ENCODE results near the gene PAN3.

The PAN3 gene

DNA sequence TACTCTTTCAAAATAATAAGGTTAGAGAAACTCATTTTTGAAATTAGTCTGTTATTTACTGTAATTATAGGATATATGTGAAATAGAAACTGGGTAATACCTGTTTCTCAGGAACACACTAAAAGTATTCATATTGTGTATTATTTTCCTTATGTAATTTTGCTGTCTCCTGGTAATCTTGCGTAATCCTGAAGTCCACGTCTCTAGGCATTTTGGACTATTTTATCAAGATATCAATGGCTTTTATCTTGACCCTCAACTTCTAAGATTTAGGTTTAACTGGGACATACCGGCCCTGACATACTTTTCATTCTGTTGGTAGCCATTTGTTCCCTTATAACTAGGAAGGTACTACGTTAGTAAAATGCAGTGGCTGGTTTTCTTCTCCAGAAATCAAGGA is 80.3 kb downstream of the PAN3 start:
- ATAC-seq, result no peak
- TF ChIP-seq TCF4 (CRISPR knock-in tag; IDR thresholded peaks at IDR 0.05; ENCODE audit: borderline replicate concordance), result no peak
- no peak for TF ChIP-seq RARB (CRISPR knock-in tag; IDR thresholded peaks at IDR 0.05)
- TF ChIP-seq ZNF8 (CRISPR knock-in tag; IDR thresholded peaks at IDR 0.05), result no peak
- no peak for TF ChIP-seq GLIS3 (CRISPR knock-in tag; IDR thresholded peaks at IDR 0.05)
- TF ChIP-seq ZFP3 (CRISPR knock-in tag; IDR thresholded peaks at IDR 0.05), result no peak
- no peak for TF ChIP-seq ISL1 (CRISPR knock-in tag; IDR thresholded peaks at IDR 0.05)
- TF ChIP-seq, protein P1, sequence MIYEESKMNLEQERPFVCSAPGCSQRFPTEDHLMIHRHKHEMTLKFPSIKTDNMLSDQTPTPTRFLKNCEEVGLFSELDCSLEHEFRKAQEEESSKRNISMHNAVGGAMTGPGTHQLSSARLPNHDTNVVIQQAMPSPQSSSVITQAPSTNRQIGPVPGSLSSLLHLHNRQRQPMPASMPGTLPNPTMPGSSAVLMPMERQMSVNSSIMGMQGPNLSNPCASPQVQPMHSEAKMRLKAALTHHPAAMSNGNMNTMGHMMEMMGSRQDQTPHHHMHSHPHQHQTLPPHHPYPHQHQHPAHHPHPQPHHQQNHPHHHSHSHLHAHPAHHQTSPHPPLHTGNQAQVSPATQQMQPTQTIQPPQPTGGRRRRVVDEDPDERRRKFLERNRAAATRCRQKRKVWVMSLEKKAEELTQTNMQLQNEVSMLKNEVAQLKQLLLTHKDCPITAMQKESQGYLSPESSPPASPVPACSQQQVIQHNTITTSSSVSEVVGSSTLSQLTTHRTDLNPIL (CRISPR knock-in tag; IDR thresholded peaks at IDR 0.05; ENCODE audit: low read depth), result no peak
- TF ChIP-seq PPARA (CRISPR knock-in tag; IDR thresholded peaks at IDR 0.05; ENCODE audit: borderline replicate concordance), result no peak
- no peak for TF ChIP-seq TOX (CRISPR knock-in tag; IDR thresholded peaks at IDR 0.05; ENCODE audit: borderline replicate concordance)
- no peak for TF ChIP-seq ARNTL (CRISPR knock-in tag; IDR thresholded peaks at IDR 0.05; ENCODE audit: borderline replicate concordance, low read depth)
- TF ChIP-seq, protein P2, sequence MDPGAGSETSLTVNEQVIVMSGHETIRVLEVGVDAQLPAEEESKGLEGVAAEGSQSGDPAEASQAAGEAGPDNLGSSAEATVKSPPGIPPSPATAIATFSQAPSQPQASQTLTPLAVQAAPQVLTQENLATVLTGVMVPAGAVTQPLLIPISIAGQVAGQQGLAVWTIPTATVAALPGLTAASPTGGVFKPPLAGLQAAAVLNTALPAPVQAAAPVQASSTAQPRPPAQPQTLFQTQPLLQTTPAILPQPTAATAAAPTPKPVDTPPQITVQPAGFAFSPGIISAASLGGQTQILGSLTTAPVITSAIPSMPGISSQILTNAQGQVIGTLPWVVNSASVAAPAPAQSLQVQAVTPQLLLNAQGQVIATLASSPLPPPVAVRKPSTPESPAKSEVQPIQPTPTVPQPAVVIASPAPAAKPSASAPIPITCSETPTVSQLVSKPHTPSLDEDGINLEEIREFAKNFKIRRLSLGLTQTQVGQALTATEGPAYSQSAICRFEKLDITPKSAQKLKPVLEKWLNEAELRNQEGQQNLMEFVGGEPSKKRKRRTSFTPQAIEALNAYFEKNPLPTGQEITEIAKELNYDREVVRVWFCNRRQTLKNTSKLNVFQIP (CRISPR knock-in tag; IDR thresholded peaks at IDR 0.05; ENCODE audit: borderline replicate concordance, low read depth), result no peak
- TF ChIP-seq BACH2 (CRISPR knock-in tag; IDR thresholded peaks at IDR 0.05; ENCODE audit: borderline replicate concordance), result no peak
- no peak for TF ChIP-seq SNAI2 (CRISPR knock-in tag; IDR thresholded peaks at IDR 0.05)
- no peak for TF ChIP-seq ZFP30 (CRISPR knock-in tag; IDR thresholded peaks at IDR 0.05)
- TF ChIP-seq, protein P3, sequence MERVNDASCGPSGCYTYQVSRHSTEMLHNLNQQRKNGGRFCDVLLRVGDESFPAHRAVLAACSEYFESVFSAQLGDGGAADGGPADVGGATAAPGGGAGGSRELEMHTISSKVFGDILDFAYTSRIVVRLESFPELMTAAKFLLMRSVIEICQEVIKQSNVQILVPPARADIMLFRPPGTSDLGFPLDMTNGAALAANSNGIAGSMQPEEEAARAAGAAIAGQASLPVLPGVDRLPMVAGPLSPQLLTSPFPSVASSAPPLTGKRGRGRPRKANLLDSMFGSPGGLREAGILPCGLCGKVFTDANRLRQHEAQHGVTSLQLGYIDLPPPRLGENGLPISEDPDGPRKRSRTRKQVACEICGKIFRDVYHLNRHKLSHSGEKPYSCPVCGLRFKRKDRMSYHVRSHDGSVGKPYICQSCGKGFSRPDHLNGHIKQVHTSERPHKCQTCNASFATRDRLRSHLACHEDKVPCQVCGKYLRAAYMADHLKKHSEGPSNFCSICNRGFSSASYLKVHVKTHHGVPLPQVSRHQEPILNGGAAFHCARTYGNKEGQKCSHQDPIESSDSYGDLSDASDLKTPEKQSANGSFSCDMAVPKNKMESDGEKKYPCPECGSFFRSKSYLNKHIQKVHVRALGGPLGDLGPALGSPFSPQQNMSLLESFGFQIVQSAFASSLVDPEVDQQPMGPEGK (CRISPR knock-in tag; IDR thresholded peaks at IDR 0.05; ENCODE audit: borderline replicate concordance), result no peak
- no peak for TF ChIP-seq OSR1 (CRISPR knock-in tag; IDR thresholded peaks at IDR 0.05)
- no peak for TF ChIP-seq ZNF70 (CRISPR knock-in tag; IDR thresholded peaks at IDR 0.05)
- TF ChIP-seq, protein P4, sequence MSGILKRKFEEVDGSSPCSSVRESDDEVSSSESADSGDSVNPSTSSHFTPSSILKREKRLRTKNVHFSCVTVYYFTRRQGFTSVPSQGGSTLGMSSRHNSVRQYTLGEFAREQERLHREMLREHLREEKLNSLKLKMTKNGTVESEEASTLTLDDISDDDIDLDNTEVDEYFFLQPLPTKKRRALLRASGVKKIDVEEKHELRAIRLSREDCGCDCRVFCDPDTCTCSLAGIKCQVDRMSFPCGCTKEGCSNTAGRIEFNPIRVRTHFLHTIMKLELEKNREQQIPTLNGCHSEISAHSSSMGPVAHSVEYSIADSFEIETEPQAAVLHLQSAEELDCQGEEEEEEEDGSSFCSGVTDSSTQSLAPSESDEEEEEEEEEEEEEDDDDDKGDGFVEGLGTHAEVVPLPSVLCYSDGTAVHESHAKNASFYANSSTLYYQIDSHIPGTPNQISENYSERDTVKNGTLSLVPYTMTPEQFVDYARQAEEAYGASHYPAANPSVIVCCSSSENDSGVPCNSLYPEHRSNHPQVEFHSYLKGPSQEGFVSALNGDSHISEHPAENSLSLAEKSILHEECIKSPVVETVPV (CRISPR knock-in tag; IDR thresholded peaks at IDR 0.05), result no peak
- no peak for TF ChIP-seq ESRRG (CRISPR knock-in tag; IDR thresholded peaks at IDR 0.05)
- TF ChIP-seq ZNF565 (CRISPR knock-in tag; conservative IDR thresholded peaks at IDR 0.05; ENCODE audit: low read depth), result no peak

DNA sequence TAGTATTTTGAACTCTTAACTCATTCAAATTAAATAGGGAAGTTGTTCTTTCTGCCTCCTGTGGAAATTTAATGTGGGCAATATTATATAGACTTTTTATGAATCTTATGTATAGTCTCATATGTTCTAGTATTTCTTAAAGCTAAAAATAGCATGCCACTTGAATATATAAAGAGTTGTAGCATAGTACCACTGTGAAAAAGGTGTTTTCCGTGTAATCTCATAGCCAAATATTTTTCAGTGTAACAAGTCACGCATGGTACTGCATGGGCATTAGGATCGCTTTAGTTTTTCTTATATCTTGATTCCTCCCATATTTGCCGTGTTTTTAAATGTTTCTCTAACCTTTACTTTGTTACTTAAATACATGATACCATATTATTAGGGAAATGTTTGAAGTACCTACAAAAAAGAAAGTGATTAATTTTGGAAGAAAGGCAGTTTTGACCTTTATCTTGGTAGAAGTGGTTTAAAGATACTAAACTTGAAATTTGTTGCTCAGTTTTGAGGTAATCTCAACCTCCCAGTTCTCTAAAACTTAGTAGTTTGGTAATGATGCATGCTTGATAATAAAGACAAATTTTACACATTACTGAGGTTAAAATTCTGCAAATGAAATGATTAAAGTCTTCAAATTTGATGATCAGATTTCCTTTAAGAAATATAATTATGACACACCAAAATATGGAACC is 81.2 kb downstream of the PAN3 start:
- ATAC-seq, result no peak
- no peak for TF ChIP-seq SNAI2 (CRISPR knock-in tag; IDR thresholded peaks at IDR 0.05)
- no peak for TF ChIP-seq ISL1 (CRISPR knock-in tag; IDR thresholded peaks at IDR 0.05)
- no peak for TF ChIP-seq ESRRG (CRISPR knock-in tag; IDR thresholded peaks at IDR 0.05)
- no peak for TF ChIP-seq OSR1 (CRISPR knock-in tag; IDR thresholded peaks at IDR 0.05)
- TF ChIP-seq, protein P3 (CRISPR knock-in tag; IDR thresholded peaks at IDR 0.05; ENCODE audit: borderline replicate concordance), result no peak

DNA sequence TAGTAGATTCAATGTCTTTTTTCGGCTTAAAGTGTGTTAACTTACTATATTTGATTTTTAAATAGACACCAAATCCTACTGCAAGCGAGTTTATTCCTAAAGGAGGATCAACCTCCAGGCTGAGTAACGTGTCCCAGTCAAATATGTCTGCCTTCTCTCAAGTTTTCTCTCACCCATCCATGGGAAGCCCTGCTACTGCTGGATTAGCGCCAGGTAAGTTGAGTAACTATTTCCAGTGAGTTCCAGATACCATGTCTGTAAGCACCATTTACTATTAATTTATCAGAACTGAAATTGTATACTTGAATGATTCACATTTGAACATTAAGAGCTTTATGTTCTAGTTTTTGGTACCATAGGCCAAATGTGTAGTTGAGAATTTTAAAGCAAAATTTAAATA is 81.8 kb downstream of the PAN3 start:
- no peak for ATAC-seq
- no peak for TF ChIP-seq ZC3H10 (CRISPR knock-in tag; IDR thresholded peaks at IDR 0.05)
- no peak for TF ChIP-seq RARB (CRISPR knock-in tag; IDR thresholded peaks at IDR 0.05)
- no peak for TF ChIP-seq ZFP3 (CRISPR knock-in tag; IDR thresholded peaks at IDR 0.05)
- TF ChIP-seq ZNF70 (CRISPR knock-in tag; IDR thresholded peaks at IDR 0.05), result no peak
- no peak for TF ChIP-seq BACH2 (CRISPR knock-in tag; IDR thresholded peaks at IDR 0.05; ENCODE audit: borderline replicate concordance)
- TF ChIP-seq, protein P5, sequence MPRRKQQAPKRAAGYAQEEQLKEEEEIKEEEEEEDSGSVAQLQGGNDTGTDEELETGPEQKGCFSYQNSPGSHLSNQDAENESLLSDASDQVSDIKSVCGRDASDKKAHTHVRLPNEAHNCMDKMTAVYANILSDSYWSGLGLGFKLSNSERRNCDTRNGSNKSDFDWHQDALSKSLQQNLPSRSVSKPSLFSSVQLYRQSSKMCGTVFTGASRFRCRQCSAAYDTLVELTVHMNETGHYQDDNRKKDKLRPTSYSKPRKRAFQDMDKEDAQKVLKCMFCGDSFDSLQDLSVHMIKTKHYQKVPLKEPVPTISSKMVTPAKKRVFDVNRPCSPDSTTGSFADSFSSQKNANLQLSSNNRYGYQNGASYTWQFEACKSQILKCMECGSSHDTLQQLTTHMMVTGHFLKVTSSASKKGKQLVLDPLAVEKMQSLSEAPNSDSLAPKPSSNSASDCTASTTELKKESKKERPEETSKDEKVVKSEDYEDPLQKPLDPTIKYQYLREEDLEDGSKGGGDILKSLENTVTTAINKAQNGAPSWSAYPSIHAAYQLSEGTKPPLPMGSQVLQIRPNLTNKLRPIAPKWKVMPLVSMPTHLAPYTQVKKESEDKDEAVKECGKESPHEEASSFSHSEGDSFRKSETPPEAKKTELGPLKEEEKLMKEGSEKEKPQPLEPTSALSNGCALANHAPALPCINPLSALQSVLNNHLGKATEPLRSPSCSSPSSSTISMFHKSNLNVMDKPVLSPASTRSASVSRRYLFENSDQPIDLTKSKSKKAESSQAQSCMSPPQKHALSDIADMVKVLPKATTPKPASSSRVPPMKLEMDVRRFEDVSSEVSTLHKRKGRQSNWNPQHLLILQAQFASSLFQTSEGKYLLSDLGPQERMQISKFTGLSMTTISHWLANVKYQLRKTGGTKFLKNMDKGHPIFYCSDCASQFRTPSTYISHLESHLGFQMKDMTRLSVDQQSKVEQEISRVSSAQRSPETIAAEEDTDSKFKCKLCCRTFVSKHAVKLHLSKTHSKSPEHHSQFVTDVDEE (CRISPR knock-in tag; IDR thresholded peaks at IDR 0.05), result no peak
- no peak for TF ChIP-seq ESRRG (CRISPR knock-in tag; IDR thresholded peaks at IDR 0.05)
- no peak for TF ChIP-seq PPARA (CRISPR knock-in tag; IDR thresholded peaks at IDR 0.05; ENCODE audit: borderline replicate concordance)
- TF ChIP-seq ZNF8 (CRISPR knock-in tag; IDR thresholded peaks at IDR 0.05), result no peak
- no peak for TF ChIP-seq SNAI2 (CRISPR knock-in tag; IDR thresholded peaks at IDR 0.05)
- no peak for TF ChIP-seq TCF4 (CRISPR knock-in tag; IDR thresholded peaks at IDR 0.05; ENCODE audit: borderline replicate concordance)
- TF ChIP-seq ZNF565 (CRISPR knock-in tag; conservative IDR thresholded peaks at IDR 0.05; ENCODE audit: low read depth), result no peak
- TF ChIP-seq OSR1 (CRISPR knock-in tag; IDR thresholded peaks at IDR 0.05), result no peak
- no peak for TF ChIP-seq TOX (CRISPR knock-in tag; IDR thresholded peaks at IDR 0.05; ENCODE audit: borderline replicate concordance)
- TF ChIP-seq, protein P3 (CRISPR knock-in tag; IDR thresholded peaks at IDR 0.05; ENCODE audit: borderline replicate concordance), result no peak
- no peak for TF ChIP-seq GLIS3 (CRISPR knock-in tag; IDR thresholded peaks at IDR 0.05)

All from SK-N-SH treated with all-trans-retinoic acid at 6 μM for 48 hours (cell line).